AG04450 (cell line): Measurements from ENCODE around the gene MAPK8IP2. TPM values are rescaled to one million over a fixed set of nuclear protein-coding genes. Genes with fewer than 3 reads are reported as not detected.

Source experiments
- CTCF ChIA-PET: fragments of 300-600, 350-600 bp; formaldehyde crosslinking; extraction: SDS; loops from one replicate; lab custom pipeline; 2022; ENCODE audit warnings: antibody characterized with exemption, inconsistent platforms; lab: Charles Lee
- POLR2A ChIA-PET: fragments of 350-600 bp; formaldehyde crosslinking; extraction: SDS; loops from one replicate; lab custom pipeline; 2021; ENCODE audit warnings: antibody characterized with exemption, inconsistent platforms; lab: Yijun Ruan, JAX
- DNase-seq: peaks from one replicate; pipeline ENCODE4 v3.0.0-alpha.2; 2011; ENCODE audit warnings: low read depth, low spot score
- H3K27ac ChIP-seq: one replicate; pipeline ENCODE4 v1.5.1; 2012; ENCODE audit warnings: low read depth, low read length, control low read depth
- H3K27me3 ChIP-seq: one replicate; pipeline ENCODE4 v1.6.0; 2012; ENCODE audit warnings: low read length; ENCODE audit not compliant: control insufficient read depth, insufficient read depth
- H3K4me3 ChIP-seq: 2 replicates; pipeline ENCODE4 v1.5.1; 2011; ENCODE audit warnings: mild to moderate bottlenecking, low read depth, low read length, control low read depth
- H3K9me3 ChIP-seq: 2 replicates; pipeline ENCODE4 v1.5.1; 2012; ENCODE audit warnings: low read length; ENCODE audit not compliant: control insufficient read depth, insufficient read depth
- polyA plus RNA-seq: library from polyadenylated mRNA; depleted of rRNA; stranded (reverse); fragments of >200 nt; gene quantifications from 2 replicates; pipeline ENCODE4 v1.2.3, GENCODE V29; 2011
- TF ChIP-seq, protein P1 (sequence below): IDR thresholded peaks from 2 replicates; pipeline ENCODE4 v1.5.1; 2011; ENCODE audit warnings: low read depth, low read length, control low read depth, inconsistent platforms

The MAPK8IP2 gene
- polyA plus RNA-seq, 1 experiment, result 0.16 TPM

GRCh38 chr22:50625131-50625567 is 24.6 kb downstream of the MAPK8IP2 start:
- TF ChIP-seq, protein P1, sequence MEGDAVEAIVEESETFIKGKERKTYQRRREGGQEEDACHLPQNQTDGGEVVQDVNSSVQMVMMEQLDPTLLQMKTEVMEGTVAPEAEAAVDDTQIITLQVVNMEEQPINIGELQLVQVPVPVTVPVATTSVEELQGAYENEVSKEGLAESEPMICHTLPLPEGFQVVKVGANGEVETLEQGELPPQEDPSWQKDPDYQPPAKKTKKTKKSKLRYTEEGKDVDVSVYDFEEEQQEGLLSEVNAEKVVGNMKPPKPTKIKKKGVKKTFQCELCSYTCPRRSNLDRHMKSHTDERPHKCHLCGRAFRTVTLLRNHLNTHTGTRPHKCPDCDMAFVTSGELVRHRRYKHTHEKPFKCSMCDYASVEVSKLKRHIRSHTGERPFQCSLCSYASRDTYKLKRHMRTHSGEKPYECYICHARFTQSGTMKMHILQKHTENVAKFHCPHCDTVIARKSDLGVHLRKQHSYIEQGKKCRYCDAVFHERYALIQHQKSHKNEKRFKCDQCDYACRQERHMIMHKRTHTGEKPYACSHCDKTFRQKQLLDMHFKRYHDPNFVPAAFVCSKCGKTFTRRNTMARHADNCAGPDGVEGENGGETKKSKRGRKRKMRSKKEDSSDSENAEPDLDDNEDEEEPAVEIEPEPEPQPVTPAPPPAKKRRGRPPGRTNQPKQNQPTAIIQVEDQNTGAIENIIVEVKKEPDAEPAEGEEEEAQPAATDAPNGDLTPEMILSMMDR, result no peak
- ChIA-PET CTCF (no interaction called here), POLR2A (no interaction called here)
- Histone ChIP-seq H3K27me3 (peaks cover 6% of the 10 kb centered on the region), H3K4me3 (no peak overlapping the region), H3K9me3 (no peaks in the 10 kb centered on the region; the same call in 1 of the 2 replicates), H3K27ac (no peak overlapping the region)
- no peak for DNase-seq

DNA sequence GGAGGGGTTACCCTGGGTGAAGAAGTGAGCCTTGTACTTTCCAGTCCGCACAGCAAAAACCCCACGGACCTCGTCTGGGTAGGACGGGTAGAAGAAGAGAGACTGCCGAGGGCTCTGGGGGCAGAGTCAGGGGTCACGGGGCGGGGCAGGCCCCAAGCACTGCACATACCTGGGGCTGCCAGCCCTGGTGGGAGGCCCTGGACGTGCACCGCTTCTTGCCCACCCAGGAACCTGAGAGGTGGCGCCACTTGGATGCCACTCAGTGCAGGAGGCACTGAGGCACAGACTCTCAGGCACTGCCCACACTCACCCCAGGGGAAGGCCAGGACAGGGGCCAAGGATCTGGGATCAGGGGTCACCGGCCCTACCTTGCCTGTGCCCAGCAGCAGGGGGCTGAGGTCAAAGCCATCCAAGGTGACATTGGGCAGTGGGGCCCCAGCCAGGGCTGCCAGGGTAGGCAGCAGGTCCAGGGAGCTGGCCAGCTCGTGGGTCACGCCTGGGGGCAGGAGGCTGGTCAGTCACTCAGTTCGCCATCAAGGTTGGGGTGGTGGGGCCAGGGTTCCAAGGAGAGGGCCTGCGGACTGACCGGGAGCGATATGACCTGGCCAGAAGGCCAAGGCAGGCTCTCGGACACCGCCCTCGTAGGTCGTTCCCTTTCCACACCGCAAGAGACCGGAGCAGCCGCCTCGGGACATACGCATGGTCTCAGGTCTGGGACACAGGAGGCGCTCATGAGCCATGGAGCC is 25.1 kb downstream of the MAPK8IP2 start:
- POLR2A ChIA-PET, result no interaction called here

DNA sequence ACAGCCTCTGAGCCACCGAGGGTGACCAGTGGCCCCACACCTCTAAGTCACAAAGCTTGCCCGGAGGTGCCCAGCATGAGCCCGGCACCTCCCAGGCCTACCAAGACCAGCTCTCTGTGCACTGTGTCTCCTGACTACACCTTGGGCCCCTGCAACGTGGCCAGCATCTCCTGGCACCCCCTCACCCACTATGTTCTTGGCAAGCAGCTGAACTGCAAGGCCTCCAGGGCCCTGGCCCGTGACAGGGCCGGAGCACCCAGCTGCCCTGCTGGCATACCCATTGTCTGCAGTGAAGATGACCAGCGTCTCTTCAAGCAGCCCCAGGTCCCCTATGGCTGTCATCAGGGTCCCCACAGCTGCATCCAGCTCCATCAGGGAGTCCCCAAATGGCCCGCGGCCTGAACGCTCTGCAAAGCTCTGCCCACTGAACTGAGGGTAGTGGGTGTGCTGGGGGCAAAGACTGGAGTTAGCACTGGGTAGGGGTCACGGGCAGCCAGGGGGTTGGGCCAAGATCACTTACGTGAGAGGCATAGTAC is 25.8 kb downstream of the MAPK8IP2 start:
- TF ChIP-seq, protein P1, result no peak
- CTCF ChIA-PET, result interaction anchor here (0.9 kb wide), 1 partner anchor 101 kb away, joined by 3 read pairs; the partner anchor contains the start of gene SCO2

More for the DNA sequence above, 25.1 kb downstream of the MAPK8IP2 start:
- TF ChIP-seq, protein P1, result no peak
- Histone ChIP-seq H3K27ac (no peak overlapping the region), H3K27me3 (peaks cover 6% of the 10 kb centered on the region), H3K9me3 (no peaks in the 10 kb centered on the region; the same call in 1 of the 2 replicates), H3K4me3 (no peak overlapping the region)
- CTCF ChIA-PET, result interaction anchor here (0.9 kb wide), 1 partner anchor 100 kb away, joined by 3 read pairs; the partner anchor contains the start of gene SCO2
- no peak for DNase-seq

DNA sequence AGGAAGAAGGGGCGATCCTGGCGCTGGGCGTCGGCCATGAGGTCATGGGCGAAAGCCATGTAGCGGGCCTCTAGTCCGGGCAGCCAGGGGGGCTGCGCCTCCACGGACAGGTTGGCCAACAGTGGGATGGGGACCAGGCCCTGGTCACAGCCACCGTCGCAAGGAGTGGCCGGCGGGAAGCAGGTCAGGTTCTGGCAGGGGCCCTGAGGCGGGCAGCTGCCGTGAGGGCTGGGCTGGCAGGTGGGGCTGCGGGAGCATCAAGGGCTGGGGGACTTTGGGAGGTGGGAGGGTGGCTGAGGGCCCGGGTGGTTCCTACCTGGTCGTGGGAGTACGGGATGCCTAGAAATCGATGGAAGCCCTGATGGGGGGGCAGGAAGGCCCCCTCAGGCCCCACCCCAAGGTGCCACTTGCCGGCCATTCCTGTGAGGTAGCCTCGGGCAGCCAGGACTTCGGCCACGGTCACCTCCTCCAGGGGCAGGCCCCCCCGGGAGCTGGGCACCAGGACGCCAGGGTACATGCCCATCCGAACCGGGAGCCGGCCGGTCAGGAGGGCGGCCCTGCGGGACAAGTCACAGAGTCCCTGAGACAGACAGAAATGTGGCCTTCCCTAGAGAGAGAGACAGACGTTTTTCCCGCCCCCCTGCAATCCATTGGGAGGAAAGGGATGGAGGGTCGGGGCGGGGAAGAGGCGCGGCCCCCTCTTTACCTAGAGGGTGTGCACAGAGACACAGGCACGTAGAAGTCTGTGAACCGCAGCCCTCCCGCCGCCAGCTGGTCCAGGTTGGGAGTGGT is 26.5 kb downstream of the MAPK8IP2 start:
- no peak overlapping the region for H3K27ac ChIP-seq
- ChIA-PET CTCF (interaction anchor here (0.8 to 1.7 kb wide), 5 partner anchors 64 to 101 kb away, joined by 3 to 7 read pairs (median 4); partner anchors contain the start of genes SCO2 and SYCE3), POLR2A (interaction anchor here (1.5 kb wide), 1 partner anchor 101 kb away, joined by 11 read pairs; the partner anchor contains the start of gene SCO2)
- no peak for DNase-seq
- peak overlapping the region; percentile 84 for H3K4me3 ChIP-seq
- TF ChIP-seq, protein P1, result no peak
- peaks cover 3% of the 10 kb centered on the region for H3K27me3 ChIP-seq
- no peaks in the 10 kb centered on the region; the same call in 1 of the 2 replicates for H3K9me3 ChIP-seq

More for the DNA sequence above, 25.8 kb downstream of the MAPK8IP2 start:
- no peak overlapping the region for H3K27ac ChIP-seq
- no peak overlapping the region for H3K4me3 ChIP-seq
- H3K27me3 ChIP-seq, result peaks cover 3% of the 10 kb centered on the region
- POLR2A ChIA-PET, result no interaction called here
- DNase-seq, result no peak
- no peaks in the 10 kb centered on the region; the same call in 1 of the 2 replicates for H3K9me3 ChIP-seq
